NCI-H2081 (cell line): ENCODE measurements around the gene BTBD17.

Experiments used
- DNase-seq, 2 experiments: peaks; one replicate each; lab custom pipeline; 2025; lab: John Stamatoyannopoulos, UW

BTBD17 gene

DNA sequence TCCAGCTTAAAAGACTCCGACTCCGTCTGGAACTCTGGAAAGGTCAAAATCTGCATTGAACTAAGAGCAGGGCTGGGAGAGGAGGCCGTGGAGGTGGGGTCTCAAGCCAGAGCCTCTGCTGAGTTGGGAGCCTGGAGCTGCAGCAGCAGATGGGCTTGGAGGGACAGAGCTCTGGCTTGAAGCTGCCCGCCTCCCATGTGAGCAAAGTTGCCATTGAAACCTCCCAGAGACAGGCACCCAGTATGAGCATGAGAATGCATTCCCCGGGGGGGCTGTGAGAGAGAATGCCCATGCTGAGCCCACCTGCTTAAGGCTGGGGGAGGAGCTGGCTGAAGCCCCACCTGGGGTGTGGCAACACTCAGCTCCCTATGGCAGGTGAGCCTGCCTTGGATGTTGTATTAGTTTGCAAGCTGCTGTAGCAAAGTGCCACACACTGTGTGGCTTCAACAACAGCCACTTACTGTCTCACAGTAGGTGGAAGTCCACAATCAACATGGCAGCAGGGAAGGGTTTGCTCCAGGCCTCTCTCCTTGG lies 26.1 kb downstream of the BTBD17 start:
- no peak for DNase-seq

DNA sequence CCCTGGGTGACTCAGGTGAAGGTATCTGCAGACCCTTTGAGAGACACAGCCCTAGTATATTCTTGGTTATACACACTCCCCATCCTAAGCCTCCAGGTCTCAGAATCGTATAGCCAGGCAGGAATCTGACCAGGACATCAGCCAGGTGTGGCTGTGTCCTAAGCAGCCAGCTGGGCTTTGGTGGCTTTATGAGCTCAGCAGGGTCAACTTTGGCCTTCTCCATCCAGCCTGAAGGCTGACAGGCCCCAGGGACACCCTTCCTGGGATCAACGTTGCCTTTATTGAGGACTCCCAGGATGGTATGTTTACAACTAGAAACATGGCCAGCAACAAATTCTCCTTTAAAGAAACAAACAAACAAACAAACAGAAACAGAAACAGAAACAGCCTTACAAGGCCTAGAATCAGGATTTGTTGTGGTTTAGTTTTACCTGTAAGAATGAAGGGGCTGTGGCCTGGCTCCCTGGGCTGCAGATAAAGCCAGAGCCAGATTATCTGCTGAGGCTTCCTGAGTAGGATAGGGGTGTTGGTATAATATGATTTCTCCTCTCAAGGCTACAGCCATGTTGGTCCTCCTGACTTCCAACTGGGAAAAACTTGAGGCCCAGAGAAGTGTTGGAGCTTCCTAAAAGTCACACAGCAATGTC lies 27.2 kb downstream of the BTBD17 start:
- no peak for DNase-seq

DNA sequence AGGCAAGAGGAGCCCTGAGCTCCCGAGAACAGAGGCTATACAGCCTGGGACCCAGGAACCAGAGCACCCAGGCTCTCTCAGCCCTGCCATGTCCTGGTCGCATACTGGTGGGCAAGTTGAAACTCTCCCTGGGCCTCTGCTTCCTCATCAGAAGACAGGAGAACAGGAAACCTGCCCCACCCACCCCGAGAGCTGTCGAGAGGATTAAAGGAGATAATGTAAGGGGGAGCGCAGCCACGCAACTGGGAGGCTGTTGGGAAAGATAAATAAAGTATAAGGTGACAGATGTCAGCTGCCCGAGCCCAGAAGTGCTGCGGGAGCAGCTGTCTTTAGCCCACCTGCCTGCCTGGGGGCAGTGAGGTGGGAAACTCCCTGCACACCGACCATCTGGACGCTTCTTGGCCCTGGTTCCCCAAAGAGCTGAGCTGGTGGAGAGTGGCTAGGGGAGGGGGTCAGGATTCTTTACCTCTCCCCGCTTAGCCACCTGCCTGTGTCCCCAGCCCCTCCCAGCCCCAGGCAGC lies 28.8 kb downstream of the BTBD17 start:
- peak; percentile 32 to 62 for DNase-seq

DNA sequence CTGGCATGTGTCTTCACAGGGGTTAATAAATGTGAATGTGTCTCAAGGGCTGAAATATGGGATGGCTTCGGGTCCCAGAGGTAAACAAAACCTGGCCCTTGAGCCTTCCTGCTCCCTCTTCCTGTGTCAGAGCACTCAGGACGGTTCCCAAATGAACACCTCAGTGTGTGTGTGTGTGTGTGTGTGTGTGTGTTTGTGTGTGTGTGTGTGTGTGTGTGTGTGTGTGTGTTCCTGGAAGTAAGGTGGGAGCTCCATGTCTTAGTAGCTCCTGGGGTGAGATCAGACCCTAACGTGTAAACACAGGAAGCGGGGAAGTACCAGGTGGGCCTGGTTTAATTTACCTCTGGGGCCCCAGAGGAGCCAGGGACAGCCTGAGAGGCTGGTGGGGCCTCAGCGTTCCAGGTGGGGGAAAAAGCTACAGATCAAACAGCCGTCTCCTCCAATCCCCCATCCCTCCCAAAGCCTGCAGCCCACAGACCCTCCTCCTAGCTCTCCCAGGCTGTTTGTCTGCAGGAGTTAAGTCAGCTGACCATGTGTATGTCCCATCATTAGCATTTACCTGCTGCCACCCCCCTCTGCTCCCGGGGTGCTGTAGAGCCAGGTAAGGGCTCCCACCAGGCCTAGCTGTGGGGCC lies 29.5 kb downstream of the BTBD17 start:
- no peak for DNase-seq

DNA sequence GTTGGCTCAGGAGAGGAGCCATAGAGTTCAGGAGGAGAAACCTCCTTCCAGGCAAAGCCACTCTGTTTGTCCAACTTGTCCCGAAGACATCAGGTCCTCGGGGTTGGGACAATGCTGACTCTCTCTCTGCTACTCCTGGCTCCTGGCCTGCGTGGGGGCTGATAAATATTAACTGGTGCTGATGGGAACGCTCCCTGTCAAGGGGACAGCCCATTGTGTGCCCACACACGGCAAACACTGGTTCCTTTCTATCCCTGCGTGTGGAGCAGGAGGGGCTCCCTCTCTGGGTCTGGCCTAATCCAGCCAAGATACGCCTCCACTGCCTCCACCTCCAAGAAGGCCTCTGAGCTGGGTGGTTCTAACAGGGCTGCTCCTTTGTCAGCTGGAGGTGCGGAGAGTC lies 31.2 kb downstream of the BTBD17 start:
- no peak for DNase-seq

DNA sequence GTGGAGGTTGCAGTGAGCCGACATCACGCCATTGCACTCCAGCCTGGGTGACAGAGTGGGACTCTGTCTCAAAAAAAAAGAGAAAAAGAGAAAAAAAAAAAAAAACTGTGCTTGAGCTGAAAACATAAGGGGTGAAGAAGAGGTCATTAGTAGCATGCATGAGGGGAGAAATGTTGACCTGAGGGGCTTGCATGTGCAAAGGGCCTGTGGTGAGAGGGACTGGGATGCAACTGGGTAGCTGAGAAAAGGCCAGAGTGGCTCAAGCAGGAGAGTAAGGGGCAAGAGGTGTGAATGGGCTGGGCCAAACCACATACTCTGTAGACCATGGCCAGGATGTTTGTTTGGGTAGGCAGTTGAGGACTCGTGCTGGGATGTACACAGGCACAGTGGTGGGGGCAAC lies 32.3 kb downstream of the BTBD17 start:
- no peak for DNase-seq

GRCh38 chr17:74328487-74328886 lies 33.2 kb downstream of the BTBD17 start:
- no peak for DNase-seq

- no peak for DNase-seq
Measured at GRCh38 chr17:74326506-74326905, 35.2 kb downstream of the BTBD17 start.

GRCh38 chr17:74325743-74326379 lies 35.8 kb downstream of the BTBD17 start, which contains the start of gene KIF19:
Gene KIF19 (plus strand): TSS chr17:74326226. CDS start chr17:74326350, 124 bp downstream.
- DNase-seq, result peak; percentile 29 to 45

GRCh38 chr17:74325376-74325742 lies 36.3 kb downstream of the BTBD17 start:
- no peak for DNase-seq

DNA sequence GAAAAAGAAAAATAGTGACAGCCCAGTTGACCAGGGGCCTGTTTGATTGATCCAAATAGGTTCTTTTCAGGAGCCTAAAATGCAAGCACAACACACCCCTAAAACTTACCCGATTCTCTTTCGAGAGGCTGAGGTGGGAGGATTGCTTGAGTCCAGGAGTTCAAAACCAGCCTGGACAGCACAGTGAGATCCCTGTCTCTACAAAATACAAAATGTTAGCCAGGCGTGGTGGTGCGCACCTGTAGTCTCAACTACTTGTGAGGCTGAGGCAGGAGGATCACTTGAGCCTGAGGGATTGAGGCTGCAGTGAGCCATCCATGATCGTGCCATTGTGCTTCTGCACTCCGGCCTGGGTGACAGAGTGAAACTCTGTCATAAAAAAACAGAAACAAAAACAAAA lies 37.1 kb downstream of the BTBD17 start:
- DNase-seq, result no peak

GRCh38 chr17:74318391-74318790 lies 43.3 kb downstream of the BTBD17 start:
- no peak for DNase-seq

- no peak for DNase-seq
Measured at GRCh38 chr17:74317071-74317470, 44.6 kb downstream of the BTBD17 start.

GRCh38 chr17:74316220-74316619 lies 45.4 kb downstream of the BTBD17 start:
- no peak for DNase-seq

DNA sequence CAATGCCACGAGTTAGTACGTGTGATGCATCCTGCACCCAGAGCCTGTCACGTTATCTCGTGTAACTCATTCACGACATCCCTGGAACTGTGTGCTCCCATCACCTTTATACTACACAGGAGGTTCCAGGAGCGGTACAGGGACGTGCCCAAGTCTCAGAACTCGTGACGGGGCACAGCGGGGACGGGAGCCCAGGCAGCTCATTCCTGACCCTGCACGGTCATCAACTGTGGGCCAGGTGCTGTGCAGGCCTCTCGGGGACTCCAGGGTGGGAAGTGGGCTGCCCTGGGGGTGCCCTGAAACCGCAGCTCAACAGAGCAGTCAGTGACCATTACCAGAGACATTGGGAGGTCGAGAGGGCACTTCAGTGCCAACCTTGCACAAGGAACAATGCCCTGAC lies 46.8 kb downstream of the BTBD17 start:
- no peak for DNase-seq

DNA sequence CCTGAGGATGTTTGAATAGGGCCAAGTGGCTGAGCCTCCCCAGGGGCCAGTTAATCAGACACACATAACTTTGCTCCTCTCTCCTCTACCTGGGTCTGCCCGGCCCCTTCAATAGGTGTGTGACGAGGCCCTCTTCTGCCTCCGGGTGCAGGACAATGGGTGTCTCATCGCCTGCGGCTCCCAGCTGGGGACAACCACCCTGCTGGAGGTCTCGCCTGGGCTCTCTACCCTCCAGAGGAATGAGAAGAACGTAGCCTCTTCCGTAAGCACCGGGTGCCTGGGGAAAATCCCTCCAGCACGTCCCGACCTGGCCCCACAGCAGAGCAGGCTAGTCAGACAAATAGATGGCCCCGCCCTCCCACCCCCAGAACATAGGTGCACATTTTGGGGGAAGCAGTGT lies 51.8 kb downstream of the BTBD17 start:
- no peak for DNase-seq

- DNase-seq, result no peak
Measured at GRCh38 chr17:74307984-74308773, 53.5 kb downstream of the BTBD17 start.
